Bronchial epithelial cell (primary cell): ENCODE data around the gene ARID3C. TPM values are rescaled to one million over a fixed set of nuclear protein-coding genes. Genes with fewer than 3 reads are reported as not detected.

Source experiments
- DNase-seq: peaks from one replicate; pipeline ENCODE4 v3.0.0-alpha.2; 2010; ENCODE audit warnings: low read depth
- FAIRE-seq: peaks from 2 replicates; lab custom pipeline; 2011; peaks lifted over from hg19 to GRCh38; lab: Jason Lieb, UNC
- H3K27me3 ChIP-seq: 2 replicates; pipeline ENCODE4 v1.5.1; 2011; ENCODE audit warnings: low read length; ENCODE audit not compliant: control insufficient read depth, insufficient read depth
- H3K36me3 ChIP-seq: 2 replicates; pipeline ENCODE4 v1.5.1; 2011; ENCODE audit warnings: low read length; ENCODE audit not compliant: control insufficient read depth, insufficient read depth
- H3K4me3 ChIP-seq: 2 replicates; pipeline ENCODE4 v1.5.1; 2011; ENCODE audit warnings: mild to moderate bottlenecking, low read depth, low read length, control low read depth
- total RNA-seq: library from RNA; depleted of rRNA; stranded (reverse); fragments of >200 nt; gene quantifications from 2 replicates; pipeline ENCODE4 v1.2.1, GENCODE V29; 2014
- TF ChIP-seq, protein P1 (sequence below): IDR thresholded peaks from 2 replicates; pipeline ENCODE4 v1.5.1; 2011; ENCODE audit warnings: mild to moderate bottlenecking, moderate library complexity, low read length, control low read depth, inconsistent platforms; ENCODE audit not compliant: insufficient read depth, severe bottlenecking

Gene ARID3C
- total RNA-seq, 1 donor from 2014 or later, result 0.26 TPM

GRCh38 chr9:34654323-34655051 lies 25.6 kb upstream of the ARID3C start:
- Histone ChIP-seq H3K27me3 (no peaks in the 10 kb centered on the region), H3K36me3 (no peaks in the 10 kb centered on the region), H3K4me3 (no peak overlapping the region)
- TF ChIP-seq, protein P1, sequence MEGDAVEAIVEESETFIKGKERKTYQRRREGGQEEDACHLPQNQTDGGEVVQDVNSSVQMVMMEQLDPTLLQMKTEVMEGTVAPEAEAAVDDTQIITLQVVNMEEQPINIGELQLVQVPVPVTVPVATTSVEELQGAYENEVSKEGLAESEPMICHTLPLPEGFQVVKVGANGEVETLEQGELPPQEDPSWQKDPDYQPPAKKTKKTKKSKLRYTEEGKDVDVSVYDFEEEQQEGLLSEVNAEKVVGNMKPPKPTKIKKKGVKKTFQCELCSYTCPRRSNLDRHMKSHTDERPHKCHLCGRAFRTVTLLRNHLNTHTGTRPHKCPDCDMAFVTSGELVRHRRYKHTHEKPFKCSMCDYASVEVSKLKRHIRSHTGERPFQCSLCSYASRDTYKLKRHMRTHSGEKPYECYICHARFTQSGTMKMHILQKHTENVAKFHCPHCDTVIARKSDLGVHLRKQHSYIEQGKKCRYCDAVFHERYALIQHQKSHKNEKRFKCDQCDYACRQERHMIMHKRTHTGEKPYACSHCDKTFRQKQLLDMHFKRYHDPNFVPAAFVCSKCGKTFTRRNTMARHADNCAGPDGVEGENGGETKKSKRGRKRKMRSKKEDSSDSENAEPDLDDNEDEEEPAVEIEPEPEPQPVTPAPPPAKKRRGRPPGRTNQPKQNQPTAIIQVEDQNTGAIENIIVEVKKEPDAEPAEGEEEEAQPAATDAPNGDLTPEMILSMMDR, result no peak
- no peak for FAIRE-seq
- DNase-seq, result no peak

GRCh38 chr9:34653151-34654072 lies 24.5 kb upstream of the ARID3C start:
- TF ChIP-seq, protein P1, result no peak
- H3K36me3 ChIP-seq, result peaks cover 1% of the 10 kb centered on the region
- FAIRE-seq (no peak), DNase-seq (no peak)
- H3K27me3 ChIP-seq, result no peaks in the 10 kb centered on the region
- H3K4me3 ChIP-seq, result no peak overlapping the region

GRCh38 chr9:34652602-34653000 lies 23.7 kb upstream of the ARID3C start:
- TF ChIP-seq, protein P1, result no peak
- no peaks in the 10 kb centered on the region for H3K27me3 ChIP-seq
- DNase-seq, result no peak
- H3K4me3 ChIP-seq, result peak overlapping the region; percentile 15
- peak; percentile 7 for FAIRE-seq
- H3K36me3 ChIP-seq, result peaks cover 1% of the 10 kb centered on the region

DNA sequence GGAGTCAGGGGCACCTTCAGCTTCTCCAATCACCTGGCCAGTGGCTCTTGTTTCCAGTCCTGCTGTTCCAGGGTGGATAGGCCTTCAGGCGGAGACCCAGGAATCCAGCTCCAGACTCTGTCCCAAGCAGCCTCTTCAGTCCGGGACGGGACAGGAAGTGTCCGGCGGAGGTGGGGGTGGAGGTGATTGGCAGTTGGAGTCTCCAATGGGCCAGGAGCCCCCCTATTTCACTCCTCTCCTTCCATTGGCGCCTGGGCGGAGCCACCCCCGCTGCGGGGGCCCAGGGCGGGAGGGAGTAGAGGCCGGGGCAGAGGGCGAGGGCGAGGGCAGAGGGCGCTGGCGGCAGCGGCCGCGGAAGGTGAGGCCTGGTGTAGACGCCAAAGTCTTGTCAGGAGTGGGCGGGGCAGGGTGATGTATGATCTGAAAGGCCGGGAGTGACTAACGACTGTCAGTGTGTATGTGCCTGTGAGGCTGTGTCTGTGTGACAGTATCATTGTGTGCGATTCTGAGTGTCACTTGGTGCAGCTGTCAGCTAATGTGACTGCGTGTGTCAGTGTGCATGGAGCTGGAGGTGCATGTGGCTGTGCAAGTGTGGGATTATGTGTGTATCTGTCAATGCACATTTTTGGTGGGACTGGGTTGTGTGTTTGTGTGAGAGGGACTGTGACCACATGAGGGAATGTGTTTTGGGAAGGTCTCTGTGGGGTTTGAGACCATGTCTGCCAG lies 23.2 kb upstream of the ARID3C start, which contains the start of gene IL11RA:
Gene IL11RA (plus strand): TSS at position 310 of the 726 bp plus-strand sequence. CDS start 3,033 bp downstream, outside the sequence.
- TF ChIP-seq, protein P1, result no peak
- Histone ChIP-seq H3K36me3 (peaks cover 1% of the 10 kb centered on the region), H3K27me3 (no peaks in the 10 kb centered on the region), H3K4me3 (peak within 1 kb of the TSS; percentile 15)
- FAIRE-seq (peak; percentile 96), DNase-seq (peak; percentile 71)

- FAIRE-seq, result no peak
- no peaks in the 10 kb centered on the region for H3K27me3 ChIP-seq
- no peak for DNase-seq
- peaks cover 1% of the 10 kb centered on the region for H3K36me3 ChIP-seq
- H3K4me3 ChIP-seq, result no peak overlapping the region
- TF ChIP-seq, protein P1, result no peak
Measured at GRCh38 chr9:34651321-34651720, 22.5 kb upstream of the ARID3C start.
